NCI-H446 (cell line): ENCODE data around the gene BCAT1.
"Not testable (repeated sequence)": the region's sequence is repeated elsewhere in the genome, so short reads cannot be mapped to it uniquely, and the experiment has no call there.

Experiments used
- DNase-seq, 2 experiments: peaks; one replicate each; lab custom pipeline; 2025; lab: John Stamatoyannopoulos, UW

Gene BCAT1

DNA sequence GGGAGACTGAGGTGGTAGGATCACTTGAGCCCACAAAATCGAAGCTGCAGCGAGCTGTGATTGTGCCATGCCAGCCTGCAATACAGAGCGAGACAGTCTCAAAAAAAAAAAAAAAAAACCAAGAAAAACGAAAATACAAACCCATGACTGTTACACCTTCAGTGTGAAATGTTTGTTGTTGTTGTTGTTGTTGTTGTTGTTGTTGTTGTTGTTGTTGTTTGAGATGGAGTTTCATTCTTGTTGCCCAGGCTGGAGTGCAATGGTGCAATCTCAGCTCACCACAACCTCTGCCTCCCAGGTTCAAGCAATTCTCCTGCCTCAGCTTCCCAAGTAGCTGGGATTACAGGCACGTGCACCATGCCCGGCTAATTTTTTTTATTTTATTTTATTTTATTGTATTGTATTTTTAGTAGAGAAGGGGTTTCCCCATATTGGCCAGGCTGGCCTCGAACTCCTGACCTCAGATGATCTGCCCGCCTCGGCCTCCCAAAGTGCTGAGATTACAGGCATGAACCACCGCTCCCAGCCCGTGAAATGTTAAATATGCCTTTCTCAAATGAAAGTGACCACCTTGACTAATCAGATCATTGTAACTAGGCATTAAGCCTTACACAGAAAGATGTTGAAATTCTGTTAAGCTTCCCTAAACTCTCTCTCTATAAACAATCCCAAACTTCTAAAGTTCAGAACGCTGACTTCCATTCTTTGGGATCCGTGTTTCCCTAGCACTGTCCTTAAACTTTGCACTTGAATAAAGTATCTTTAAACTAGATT is 20.2 kb downstream of the BCAT1 start:
- DNase-seq: not testable (repeated sequence)

DNA sequence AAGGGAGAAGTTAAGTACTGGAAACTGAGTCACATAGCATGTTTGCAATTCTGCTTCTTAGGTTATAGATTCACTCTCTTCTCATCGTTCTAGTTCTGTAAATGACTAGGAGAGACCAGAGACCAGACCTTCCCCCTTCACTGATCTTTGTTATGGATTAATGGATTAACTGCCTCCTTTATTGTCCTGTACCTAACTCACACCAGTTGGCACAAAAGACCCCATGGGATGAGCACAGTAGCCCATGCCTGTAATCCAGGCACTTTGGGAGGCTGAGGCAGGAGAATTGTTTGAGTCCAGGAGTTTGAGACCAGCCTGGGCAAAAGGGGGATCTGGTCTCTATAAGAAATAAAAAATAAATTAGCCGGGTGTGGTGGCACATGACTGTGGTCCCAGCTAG is 20.8 kb downstream of the BCAT1 start:
- no peak for DNase-seq

DNA sequence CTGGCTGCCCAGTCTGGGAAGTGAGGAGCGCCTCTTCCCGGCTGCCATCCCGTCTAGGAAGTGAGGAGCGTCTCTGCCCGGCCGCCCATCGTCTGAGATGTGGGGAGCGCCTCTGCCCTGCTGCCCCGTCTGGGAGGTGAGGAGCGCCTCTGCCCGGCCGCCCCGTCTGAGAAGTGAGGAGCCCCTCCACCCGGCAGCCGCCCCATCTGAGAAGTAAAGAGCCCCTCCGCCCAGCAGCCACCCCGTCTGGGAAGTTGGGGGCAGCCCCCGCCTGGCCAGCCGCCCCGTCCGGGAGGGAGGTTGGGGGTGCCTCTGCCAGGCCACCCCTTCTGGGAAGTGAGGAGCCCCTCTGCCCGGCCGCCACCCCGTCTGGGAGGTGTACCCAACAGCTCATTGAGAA is 22.8 kb downstream of the BCAT1 start:
- not testable (repeated sequence) for DNase-seq

DNA sequence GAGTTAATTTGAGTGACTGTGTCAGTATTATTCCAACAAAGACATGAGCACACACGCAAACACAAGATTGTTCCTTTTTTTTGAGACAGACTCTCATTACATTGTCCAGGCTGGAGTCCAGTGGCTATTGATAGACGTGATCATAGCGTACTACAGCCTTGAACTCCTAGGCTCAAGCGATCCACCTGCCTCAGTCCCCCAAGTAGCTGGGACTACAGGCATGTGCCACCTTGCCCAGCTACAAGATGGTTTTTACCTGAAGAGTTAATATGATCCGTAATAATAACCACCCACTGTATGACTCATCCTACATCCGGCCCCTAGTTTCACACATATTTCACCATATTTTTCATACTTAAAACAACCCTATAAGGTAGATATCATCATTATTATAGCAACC is 26.8 kb downstream of the BCAT1 start:
- no peak for DNase-seq

DNA sequence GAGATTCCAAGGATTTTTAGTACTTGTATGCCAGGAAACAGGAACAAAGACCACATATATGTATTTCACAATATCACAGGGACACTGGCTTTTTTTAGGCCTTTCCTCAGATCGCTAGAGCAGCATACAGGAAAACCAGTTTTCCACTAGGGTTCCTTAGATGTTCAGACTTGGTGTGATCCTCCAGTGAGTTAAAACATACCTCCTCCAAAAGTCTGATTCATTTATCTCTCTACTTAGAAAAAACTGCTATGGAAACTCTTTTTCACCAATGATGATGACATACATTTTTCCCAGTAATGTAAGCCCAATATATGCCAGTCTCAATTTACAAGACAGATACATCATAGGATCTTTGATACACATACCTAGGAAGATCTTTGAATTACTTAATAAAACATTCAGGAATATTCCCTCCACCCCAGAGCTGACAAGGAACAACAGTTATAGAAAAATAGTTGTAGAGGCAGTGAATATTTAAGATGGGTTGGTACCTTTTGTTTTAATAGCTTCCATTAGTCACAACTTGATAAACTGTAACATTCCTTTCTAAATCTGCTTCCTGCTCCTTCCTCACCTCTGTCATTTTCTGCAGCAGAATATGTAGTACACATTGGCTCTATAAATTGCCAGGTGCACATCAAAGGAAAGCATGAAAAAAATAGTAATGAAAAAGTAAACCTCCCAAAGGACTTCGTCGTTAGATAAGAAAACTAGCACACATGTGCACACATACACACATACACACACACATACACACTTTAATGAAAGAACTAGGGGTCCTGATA is 27.5 kb downstream of the BCAT1 start:
- DNase-seq: no peak

DNA sequence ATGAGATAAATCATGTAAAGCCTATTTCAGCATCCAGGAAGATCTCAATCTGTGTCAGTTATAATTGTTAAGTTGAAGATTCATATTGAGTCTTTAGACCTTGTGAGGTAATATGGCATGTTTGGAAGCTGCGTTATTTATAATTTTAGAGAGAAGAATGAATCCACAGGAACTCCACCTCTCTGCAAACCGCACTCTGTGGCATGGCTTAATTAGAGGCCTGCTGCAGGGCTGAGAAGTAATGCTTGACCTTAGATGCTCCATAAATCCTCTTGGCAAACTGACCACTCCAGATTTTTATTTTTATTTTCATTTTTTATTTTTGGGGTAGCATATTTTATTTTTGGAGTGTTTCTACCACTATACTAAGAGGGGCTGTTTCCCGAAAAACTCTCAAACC is 28.8 kb downstream of the BCAT1 start:
- no peak for DNase-seq

DNA sequence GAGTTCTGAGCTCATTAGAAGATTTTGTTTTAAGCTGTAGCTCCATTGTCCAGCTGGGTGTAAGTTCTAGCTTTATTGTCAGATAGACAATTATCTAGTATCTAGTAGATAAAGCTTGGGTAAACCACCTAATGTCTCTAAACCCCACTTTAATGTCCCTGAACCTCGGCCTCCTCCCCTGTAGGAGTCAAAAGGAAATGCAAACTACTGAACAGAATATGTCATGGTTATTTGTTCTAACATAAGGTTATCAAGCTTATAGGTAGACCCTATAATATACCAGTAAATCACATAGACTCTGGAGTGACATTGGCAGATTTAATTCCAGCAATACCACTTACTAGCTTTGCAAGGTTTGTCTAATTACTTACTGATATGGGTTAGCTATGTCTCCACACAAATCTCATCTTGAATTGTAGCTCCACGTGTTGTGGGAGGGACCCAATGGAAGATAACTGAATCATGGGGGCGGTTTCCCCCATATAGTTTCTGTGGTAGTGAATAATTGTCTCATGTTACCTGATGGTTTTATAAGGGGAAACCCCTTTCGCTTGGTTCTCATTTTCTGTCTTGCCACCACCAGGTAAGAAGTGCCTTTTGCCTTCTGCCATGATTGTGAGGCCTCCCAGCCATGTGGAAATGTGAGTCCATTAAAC is 29.4 kb downstream of the BCAT1 start:
- DNase-seq: no peak

DNA sequence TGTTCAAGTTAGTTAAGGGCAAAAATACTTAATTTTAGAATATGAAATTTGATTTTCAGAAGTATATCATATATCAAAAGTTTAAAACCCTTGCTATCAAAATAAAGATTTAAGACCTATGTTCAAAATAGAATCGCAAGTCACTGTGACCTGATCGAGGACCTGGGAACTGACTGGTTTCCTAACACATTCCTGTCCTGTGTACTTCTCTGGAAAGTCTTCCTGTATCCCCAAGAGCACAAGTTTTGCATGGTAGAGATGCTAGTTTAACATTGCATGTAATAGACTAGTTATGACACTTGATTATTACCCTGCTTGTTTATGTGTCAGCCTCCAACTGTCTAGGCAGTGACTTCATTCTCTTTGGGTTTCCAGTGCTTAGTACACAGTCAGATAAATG is 30.3 kb downstream of the BCAT1 start:
- DNase-seq: no peak

DNA sequence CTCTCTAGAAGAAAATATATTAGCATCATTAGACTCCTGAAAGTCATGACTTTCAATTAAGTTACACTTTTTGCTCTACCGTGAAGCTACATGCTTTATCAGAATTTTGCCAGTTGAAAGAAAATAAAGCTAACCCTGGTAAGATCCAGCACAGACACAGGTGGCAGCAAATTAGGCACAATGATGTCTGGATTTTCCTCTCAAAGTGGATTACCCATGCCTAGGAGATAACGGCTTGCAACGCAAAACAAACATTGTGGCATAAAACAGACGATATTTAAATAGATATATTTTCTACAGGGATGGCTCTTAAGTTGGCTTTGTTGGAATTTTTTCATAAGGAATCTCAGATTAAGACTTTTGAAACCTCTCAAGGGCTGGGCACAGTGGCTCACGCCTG is 33.4 kb downstream of the BCAT1 start:
- DNase-seq: no peak

DNA sequence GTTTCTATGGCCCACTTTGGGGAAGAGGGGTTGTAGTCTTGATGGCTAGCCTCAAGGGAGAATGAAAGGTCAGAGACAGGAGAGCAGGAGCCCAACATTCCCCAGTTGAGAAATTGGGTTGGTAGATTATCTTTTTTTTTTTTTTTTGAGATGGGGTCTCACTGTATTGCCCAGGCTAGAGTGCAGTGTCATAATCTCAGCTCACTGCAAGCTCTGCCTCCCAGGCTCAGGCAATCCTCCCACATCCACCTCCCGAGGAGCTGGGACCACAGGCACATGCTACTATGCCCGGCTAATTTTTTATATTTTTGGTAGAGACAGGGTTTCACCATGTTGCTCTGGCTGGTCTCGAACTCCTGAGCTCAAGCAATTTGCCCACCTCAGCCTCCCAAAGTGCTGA is 34.9 kb downstream of the BCAT1 start:
- DNase-seq: no peak

DNA sequence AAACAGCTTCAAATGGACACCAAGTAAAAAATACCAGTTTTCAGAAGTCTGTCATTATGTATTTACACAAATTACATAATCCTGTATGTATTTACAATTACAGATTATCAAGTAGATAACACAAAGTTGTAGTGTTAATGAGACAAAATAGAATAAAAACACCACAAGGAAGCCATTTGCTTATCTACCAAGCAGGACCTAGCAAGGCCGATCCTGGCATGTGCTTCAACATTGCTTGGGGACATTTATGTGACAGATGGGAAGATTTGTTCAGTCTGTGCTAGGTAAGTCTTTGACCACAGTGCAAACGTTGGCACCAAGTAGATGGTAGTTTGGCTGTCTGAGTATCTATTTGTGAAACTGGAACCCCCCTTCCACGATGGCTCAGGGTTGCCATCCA is 35.8 kb downstream of the BCAT1 start:
- peak in 1 of 2 experiments; percentile 49 for DNase-seq

DNA sequence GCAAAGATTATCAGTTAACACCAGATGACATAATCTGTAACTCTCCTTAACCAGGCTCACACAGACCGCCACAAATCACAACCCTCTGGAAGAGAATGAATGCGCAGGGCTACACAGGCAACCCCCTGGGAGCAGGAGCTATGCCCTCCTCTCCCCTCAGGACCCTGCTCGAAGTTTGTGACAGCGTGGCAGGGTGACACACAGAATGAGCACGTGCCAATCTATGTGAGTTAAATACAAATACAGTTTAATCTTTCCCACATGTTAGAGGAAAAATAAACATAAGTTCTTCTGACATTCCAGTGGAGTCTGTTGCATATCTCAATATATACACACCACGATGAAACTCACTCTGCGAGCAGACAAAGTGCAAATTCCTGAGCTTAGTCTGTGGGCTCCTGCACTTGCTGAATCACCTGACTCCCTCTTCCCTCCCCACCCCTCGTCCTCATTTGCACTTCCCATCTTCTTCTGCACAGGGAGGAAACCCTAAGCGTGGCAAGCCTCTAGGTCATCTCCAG is 37.6 kb downstream of the BCAT1 start:
- no peak for DNase-seq

DNA sequence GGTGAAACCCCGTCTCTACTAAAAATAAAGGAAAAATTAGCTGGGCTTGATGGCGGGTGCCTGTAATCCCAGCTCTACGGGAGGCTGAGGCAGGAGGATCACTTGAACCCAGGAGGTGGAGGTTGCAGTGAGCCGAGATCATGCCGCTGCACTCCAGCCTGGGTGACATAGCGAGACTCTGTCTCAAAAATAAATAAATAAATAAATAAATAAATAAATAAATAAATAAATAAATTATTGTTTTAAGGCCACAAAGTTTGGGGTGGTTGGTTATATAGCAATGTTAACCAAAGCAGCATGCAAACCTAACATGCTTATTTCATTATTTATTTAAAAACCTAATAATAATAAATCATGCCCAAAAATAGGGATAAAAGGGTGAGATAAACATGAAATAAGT is 38.7 kb downstream of the BCAT1 start:
- DNase-seq: not testable (repeated sequence)

DNA sequence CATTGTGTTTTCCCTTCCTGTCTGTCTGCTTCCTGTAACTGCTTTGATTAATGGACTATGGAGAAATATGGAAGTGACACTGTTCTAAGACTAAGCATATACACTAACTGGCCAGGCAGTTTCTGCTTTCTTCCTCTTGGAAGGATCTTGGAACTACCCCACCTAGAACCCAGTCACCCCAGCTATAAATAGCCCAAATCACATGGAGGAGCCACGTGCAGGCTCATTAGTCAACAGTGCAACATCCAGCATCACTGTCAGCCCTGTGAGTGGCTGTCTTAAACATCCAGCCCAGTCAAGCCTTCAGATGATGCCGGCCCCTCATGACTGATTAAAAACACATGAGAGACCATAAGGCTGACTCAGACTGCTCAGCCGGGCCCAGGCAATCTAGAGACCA is 39.2 kb downstream of the BCAT1 start:
- no peak for DNase-seq

DNA sequence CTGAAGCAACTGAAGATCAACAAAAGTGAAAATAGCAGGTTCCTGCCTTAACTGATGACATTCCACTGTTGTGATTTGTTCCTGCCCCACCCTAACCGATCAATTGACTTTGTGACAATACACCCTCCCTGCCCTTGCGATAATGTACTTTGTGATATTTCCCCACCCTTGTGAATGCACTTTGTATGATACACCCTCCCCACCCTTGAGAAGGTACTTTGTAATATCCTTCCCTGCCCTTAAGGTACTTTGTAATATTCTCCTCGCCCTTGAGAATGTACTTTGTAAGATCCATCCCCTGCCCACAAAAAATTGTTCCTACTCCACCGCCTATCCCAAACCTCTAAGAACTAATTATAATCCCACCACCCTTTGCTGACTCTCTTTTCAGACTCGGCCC is 41.4 kb downstream of the BCAT1 start:
- no peak for DNase-seq

DNA sequence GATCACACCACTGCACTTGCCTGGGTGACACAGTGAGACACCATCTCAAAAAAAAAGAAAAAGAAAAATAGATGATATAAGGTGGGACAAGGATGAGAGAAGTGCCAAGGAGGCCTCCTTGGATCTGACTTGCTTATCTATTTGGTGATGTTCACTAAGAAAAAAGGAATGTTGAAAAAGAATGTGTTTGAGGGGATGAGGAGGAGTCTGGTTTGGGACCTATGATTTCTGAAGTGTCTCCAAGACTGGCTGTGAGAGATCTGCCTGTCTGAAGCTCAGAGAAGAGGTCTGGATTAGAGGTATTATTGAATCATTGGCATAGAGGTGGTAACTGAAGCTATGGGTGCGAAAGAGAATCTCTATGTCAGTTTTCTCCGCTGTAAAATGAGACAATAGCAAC is 42.8 kb downstream of the BCAT1 start:
- DNase-seq: no peak

DNA sequence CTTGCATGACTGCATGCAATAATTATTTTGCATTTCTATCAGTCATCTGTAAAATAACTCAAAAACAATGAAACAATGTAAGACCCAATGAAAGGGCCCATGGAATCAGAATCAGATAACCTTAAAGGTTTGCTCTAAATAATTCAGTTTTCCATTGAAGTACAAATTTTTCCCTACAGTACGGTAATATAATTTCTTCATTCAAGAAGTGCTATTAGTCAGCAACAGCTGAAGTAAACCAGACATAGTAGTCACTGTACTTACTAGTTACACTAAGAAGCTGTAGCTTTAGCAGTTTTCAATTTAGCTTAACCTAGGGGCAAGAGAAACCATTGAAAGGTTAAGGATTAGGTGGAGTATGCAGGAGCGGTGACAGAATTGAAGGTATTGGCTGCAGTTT is 43.5 kb downstream of the BCAT1 start:
- DNase-seq: no peak

DNA sequence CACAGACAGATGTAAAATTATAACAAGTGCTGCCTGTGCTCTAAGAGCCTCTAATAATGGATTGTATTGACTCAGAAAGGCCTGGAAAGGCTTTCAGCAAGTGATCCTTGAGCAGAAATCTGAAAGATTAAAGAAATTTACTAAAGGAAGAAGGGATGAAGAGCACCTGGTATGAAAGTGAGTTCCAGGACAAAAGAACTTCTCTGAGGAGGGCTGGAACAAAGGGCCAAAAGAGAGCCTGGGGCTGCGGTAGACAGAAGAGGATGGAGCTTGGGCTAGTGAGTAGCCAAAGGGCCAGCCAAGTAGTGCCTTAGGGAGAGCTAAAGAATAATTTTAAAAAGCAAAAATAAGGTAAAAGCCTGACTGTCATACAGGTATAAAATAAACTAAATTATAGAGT is 44.0 kb downstream of the BCAT1 start:
- DNase-seq: no peak

DNA sequence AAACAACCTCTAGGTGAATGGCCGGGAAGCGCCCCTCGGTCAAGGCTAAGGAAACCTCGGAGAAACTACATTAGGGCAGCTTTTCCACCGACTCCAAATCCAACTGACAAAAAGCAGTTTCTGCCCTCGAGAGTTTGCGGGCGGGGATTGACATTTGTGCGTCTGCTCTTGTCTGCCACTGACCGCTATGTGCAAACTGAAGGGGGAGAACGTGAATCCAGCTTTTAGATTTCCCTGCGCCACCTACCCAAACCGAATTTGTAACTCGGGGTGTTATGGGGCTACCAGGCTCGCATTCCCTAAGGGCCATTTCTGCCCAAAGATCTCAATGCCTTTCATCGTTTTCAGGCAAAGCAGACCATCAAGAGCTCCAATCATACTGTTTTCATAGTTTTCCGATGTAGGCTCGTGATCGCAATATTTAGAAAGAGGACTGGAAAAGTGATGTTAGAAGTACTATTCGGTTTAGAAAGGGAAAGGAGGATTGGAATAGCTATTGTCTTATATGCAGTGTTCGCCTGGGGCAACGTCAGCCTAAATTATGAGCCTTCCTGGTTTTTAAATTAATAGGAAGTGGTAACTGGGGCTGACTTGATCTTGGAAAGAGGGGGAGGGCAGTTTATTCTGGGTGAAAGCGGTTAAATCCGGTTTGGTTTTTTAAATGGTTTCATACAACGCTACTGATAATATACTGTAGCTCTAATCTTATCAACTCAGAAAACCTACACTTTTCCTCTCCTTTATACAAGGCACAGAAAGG is 45.4 kb downstream of the BCAT1 start:
- no peak for DNase-seq

DNA sequence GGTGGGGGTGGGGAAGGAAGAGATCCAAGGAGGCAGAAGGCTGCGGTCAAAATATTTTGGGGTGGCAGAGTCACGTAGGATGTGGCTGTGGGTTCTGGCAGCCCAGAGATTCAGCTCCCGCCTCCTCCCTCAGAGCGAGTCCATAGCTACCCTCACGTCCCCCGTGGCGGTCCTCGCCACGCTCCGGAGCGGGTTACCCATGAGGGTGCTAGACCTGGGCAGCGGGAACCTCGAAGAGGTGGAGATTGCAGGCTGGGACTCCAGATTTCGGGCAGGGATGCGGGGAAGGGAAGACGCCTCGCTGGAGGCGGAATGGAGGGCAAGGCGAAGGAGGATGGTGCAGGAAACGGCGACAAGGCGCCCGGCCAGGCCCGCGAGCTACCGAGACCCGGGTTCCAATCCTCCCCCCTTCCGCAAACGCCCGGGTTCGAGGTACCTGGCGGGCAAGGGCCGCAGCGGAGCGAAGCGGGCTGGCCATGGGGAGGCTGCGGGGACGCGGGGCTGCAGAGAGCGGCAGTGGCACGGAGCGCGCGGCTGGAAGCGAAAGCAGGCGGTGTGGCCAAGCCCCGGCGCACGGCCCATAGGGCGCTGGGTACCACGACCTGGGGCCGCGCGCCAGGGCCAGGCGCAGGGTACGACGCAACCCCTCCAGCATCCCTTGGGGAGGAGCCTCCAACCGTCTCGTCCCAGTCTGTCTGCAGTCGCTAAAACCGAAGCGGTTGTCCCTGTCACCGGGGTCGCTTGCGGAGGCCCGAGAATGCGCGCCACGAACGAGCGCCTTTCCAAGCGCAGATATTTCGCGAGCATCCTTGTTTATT is 46.2 kb downstream of the BCAT1 start:
- no peak for DNase-seq
